Activated T-cell treated with anti-CD3 and anti-CD28 coated beads for 1 hour (primary cell): ENCODE measurements around the gene CYB5D1.
A peak's percentile ranks its signal among the peaks of the same experiment; 100 is the strongest.
"Not testable (repeated sequence)": the region's sequence is repeated elsewhere in the genome, so short reads cannot be mapped to it uniquely, and the experiment has no call there.

ENCODE experiments used
- DNase-seq: peaks from one replicate; pipeline ENCODE4 v3.0.0-alpha.2; 2020; ENCODE audit warnings: low read depth

CYB5D1 gene

GRCh38 chr17:7857713-7858521 is at the start of gene CYB5D1:
Gene CYB5D1, plus strand, starts transcription at chr17:7858003. Its CDS starts 132 bp downstream, at chr17:7858135.
- peak; percentile 81 for DNase-seq

- DNase-seq, result no peak
These were observed 48.6 kb upstream of the CYB5D1 start for GRCh38 chr17:7809086-7809790.

GRCh38 chr17:7809791-7810343 is 47.9 kb upstream of the CYB5D1 start:
- not testable (repeated sequence) for DNase-seq

GRCh38 chr17:7811251-7811650 is 46.6 kb upstream of the CYB5D1 start:
- DNase-seq, result no peak

GRCh38 chr17:7814969-7815368 is 42.8 kb upstream of the CYB5D1 start:
- no peak for DNase-seq

GRCh38 chr17:7816926-7817642 is 40.7 kb upstream of the CYB5D1 start:
- DNase-seq, result no peak

- no peak for DNase-seq
These were observed 40.2 kb upstream of the CYB5D1 start for GRCh38 chr17:7817643-7817964.

- no peak for DNase-seq
These were observed 39.8 kb upstream of the CYB5D1 start for GRCh38 chr17:7818026-7818425.

- no peak for DNase-seq
These were observed 38.8 kb upstream of the CYB5D1 start for GRCh38 chr17:7818746-7819645.

GRCh38 chr17:7820231-7820630 is 37.6 kb upstream of the CYB5D1 start:
- no peak for DNase-seq

GRCh38 chr17:7822126-7822525 is 35.7 kb upstream of the CYB5D1 start:
- DNase-seq, result no peak

GRCh38 chr17:7823581-7824001 is 34.2 kb upstream of the CYB5D1 start:
- no peak for DNase-seq

- DNase-seq, result no peak
These were observed 33.5 kb upstream of the CYB5D1 start for GRCh38 chr17:7824021-7824924.

GRCh38 chr17:7825206-7825990 is 32.4 kb upstream of the CYB5D1 start:
- DNase-seq, result no peak

- DNase-seq, result no peak
These were observed 27.2 kb upstream of the CYB5D1 start for GRCh38 chr17:7830616-7831015.

GRCh38 chr17:7831233-7831632 is 26.6 kb upstream of the CYB5D1 start:
- DNase-seq, result no peak

- no peak for DNase-seq
These were observed 25.4 kb upstream of the CYB5D1 start for GRCh38 chr17:7832431-7832830.

GRCh38 chr17:7833011-7833794 is 24.6 kb upstream of the CYB5D1 start:
- no peak for DNase-seq
